LHCN-M2 (cell line): ENCODE data around the gene SRGN. TPM values are rescaled to one million over a fixed set of nuclear protein-coding genes. Genes with fewer than 3 reads are reported as not detected.
A peak's percentile ranks its signal among the peaks of the same experiment; 100 is the strongest.

Experiments
- DNase-seq: peaks from one replicate; pipeline ENCODE4 v3.0.0-alpha.2; 2012; ENCODE audit warnings: low read depth
- total RNA-seq: library from RNA; depleted of rRNA; stranded (reverse); fragments of >200 nt; gene quantifications from 2 replicates; pipeline ENCODE4 v1.2.3, GENCODE V29; 2014

SRGN gene
- total RNA-seq, 1 experiment from 2014 or later: 409 TPM

DNA sequence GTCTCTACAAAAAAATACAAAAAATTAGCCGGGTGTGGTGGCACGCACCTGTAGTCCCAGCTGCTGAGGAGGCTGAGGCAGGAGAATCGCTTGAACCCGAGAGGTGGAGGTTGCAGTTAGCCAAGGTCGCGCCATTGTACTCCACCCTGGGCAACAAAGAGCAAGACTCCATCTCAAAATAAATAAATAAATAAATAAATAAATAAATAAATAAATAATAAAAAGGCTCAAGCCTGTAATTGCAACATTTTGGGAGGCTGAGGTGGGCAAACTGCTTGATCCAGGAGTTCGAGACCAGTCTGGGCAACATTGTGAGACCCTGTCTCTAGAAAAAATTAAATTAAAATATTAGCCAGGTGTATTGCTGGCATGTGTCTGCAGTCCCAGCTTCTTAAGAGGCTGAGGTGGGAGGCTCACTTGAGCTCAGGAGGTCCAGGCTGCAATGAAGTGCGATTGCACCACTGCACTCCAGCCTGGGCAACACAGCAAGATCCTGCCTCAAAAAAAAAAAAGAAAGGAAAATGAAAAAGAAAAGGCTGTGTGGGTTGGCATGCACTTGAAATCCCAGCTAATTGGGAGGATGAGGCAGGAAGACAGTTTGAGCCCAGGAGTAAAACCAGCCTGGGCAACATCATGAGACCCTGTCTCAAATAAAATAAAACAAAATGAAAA is 27.6 kb upstream of the SRGN start:
- no peak for DNase-seq

DNA sequence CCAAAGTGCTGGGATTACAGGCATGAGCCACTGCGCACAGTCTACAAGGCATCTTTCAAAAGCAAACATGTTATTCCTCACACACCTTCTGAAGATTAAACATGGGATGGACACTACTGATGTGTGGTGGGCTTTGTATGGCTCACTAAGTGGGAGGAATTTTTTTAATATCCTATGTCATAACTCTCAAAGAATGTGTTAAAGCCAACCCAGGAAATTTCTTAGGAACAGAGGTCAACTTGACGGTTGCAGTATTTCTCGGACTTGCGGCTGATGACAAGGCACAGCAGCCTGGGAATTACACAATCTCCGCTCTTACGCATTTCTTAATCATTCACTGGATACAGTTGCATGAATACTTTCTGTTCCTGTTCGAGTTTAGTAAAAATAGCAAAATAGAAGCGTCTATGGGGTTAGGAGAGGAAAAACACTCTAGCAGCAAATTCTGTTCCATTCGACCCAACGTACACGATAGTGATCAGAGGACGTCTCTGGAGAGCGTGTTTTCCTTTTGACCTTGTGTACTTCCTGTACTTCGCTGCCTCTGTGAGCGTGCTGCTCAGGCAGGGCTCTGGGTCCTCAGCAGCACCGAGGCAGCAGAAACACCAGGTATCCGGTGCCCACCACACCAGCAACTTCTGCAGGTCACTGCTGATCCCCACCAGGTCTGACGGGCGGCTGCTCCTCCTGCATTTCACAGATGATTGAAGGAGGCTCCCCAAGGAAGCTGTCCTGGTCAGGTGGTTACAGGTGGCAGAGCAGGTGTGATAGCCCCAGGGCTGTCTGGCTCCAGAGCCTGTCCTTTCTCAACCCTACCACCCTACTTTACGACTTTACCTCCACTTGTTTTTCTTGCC is 26.4 kb upstream of the SRGN start:
- DNase-seq: peak; percentile 99

DNA sequence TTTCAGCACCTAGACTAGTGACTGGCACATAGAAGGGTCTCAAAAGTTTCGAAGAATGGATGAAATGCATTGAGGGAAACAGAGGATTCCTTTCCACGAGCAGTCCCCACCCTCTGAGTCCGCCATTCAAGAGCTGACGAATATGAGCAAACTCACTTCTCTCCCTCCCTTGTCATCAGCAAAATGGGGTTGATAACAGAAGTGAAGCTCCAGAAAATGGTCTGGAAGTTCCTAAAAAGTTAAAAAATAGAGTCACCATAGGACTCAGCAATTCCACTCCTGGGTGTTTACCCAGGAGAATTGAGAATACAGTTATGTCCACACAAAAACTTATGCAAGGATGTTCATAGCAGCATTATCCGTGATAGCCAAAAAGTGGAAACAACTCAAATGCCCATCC is 25.0 kb upstream of the SRGN start:
- no peak for DNase-seq

DNA sequence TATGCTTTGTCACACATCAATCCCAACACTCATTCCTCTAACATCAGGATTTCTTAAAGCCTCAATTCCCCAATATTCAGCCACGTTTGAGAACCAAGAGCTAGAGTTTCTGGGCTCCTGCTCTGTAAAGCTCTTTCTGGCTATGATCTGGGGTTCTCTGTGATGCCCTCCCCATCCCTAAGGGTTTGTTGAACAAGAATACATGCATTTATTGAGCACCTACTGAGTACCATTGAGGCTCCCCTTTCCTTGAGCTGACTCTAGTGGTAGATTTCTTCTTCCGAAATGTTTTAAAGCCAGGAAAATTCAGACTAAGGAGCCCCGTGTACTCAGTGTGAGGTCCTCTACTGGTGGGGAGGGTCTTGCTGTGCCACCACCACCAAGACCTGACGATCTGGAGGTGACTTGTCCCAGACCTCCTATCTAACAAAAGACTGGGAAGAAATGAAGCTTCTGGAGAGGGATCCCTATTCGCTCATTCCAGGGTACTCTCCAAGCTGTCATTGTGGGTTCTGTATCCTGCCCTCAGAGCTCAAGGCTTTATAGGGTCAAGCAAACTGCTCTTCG is 23.1 kb upstream of the SRGN start:
- DNase-seq: no peak

DNA sequence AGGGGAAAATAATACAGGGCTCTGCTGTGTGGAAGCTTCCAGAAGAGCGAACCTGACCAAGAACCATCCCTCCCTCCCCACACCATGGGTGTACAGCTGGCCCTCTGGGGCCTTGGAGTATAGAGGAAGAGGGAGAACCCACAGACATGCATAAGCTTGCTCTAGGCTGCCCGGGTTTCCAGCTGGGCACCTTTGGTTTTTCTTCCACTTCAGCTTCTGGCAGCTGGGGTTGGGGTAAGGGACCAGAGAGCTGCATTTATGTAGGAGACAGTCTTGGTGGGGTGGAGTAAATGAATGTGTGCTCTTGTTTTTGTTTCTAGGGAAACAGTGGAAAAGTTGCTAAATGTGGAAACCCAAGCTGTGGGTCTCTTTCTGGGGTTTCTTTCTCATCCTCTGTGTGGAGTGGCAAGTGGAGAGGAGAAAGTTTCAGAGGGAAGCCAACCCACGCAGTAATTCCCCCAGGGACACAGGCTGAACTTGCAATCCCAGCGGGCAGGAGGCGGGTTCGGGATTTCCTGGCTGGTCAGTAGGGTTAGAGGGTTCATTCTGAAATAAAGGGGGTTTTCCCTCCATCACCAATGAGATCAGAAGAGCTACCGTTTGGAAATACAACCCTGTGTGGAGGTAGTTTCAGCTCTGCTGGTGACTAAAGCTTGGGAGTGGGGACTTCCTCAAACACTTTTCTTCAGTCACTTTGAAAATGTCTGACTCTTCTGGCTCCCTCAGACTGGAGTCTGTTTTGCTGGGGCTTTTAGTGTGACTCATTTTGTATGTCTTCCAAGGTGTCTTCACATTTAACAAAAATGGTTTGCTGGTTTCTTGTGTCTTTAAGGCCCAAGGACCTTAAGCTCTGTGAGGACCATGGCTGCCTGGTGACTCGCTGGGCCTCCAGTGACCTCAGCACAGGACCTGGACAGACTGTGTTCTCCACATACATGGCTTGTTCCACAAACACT is 22.2 kb upstream of the SRGN start:
- DNase-seq: peak; percentile 62

DNA sequence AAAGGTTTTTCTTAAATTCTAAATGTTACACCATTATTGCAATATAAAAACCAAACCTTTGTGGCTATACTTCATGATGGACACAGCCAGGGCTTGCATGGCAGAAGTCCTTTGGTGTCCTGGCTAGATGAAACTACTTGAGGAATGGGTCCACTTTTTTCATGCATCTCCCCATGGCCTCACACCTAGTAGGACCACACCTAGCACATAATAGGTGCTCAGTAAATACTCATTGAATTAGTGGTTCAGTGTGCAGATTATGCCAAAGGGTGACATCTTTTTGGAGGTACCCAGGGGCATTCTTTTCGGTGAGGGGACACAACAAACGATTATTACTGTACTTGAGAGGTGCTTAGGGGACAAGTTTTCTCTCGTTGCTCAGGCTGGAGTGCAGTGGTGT is 20.7 kb upstream of the SRGN start:
- DNase-seq: no peak

DNA sequence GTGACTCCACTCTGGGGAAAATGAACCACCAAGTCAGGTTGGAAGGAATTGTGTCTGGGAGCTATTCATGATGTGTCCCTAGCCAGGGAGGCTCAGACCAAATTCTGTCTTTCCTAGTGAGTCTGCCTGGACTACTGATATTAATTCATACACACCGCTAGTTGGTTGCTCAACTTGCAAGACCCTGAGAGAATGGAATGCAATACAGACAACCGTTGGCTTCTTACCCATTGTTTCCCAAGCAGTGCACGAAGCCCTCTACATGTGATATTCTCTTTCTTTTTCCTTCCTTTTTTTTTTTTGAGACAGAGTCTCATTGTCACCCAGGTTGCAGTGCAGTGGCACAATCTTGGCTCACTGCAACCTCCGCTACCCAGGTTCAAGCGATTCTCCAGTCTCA is 19.4 kb upstream of the SRGN start:
- no peak for DNase-seq

DNA sequence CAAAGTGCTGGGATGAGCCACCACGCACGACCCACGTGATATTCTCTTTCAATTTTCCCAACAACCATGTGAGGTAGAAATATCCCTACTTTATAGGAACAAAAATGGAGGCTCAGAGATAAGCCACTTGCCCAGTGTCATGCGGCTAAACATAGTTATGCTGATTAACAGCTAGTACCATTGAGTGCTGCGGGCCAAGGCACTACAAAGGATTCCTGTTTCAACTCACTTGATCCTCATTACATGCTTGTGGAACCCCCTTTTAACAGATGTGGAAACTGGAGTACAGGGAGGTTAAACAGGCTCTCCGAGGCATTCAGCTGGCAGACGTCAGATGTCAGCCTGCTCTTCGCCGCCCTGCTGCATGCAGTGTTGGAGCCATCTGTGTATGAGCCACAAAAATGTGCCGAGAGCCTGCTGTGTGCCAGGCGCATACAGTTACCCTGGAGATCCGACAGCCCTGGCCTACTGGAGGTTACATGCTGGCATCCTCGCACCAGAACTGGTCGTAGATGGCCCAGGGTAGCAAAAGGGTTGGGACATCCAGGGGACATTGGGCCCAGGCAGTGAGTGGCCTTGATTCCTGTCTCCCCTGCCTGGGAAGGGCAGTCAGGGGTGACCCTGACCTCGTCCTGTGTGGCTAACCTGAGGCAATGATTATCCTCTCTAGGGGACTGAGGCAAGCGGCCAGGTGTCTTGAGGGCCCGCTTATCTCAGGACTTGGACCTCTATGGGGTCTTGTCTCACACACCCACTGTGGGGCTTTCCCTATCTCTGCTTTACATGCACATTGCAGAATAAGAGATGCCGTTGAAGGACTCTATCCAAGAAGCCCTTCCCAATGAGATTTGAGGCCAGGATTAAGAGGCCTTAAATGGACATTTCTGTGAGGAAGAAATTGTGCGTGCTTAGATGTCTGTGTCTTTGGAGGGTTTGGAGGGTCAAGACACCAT is 18.5 kb upstream of the SRGN start:
- no peak for DNase-seq

DNA sequence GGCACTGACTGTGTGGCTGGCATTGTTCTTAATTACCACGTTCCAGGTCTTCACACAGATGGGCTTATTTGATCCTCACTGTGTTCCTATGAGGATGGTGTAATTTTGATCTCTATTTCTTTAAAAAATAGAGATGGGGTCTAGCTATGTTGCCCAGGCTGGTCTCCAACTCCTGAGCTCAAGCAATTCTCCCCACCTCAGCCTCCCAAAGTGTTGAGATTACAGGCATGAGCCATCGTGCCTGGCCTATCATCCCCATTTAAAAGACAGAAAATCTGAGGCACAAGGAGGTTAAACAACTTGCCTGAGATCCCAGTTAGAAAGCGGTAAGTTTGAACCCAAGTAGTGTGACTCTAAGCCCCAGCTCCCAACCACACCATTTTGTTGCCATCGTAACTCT is 17.0 kb upstream of the SRGN start:
- no peak for DNase-seq

DNA sequence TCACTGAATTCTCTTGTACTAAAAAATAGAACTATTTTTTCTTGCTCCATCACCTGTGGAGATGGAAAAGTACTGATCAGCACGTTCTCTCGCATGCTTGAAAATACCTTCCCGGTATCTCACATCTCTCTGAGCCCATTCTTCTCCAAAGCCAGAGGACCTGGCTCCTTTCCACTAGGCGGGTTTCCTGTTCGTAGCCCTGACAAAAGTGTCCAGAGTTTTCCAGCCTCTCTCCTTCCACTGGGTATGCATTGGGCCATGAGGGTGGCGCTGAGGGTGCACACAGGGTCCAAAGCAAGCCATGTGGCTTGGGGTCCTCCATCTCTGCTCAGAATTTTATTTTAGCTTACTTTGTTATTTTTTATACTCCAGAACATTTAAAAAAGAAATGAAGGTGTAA is 16.3 kb upstream of the SRGN start:
- no peak for DNase-seq

DNA sequence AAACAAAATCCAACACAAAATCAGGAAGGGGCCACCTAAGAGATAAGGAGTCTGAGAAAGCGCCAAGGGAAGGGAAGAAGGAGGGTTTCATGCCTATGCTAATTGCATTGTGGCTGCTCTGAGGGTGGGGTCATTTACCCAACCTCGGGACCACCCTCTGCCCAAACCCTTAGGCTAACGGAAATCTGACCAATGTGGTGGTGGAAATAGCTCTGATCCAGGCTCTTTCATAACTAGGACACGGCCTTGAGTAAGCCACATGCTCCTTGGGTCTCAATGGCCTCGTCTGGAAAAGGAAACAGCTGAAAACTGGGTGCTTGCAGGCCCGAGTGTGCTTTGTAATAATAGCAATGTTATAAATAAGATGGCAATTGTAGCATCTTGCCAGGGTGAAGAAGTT is 14.9 kb upstream of the SRGN start:
- DNase-seq: no peak

DNA sequence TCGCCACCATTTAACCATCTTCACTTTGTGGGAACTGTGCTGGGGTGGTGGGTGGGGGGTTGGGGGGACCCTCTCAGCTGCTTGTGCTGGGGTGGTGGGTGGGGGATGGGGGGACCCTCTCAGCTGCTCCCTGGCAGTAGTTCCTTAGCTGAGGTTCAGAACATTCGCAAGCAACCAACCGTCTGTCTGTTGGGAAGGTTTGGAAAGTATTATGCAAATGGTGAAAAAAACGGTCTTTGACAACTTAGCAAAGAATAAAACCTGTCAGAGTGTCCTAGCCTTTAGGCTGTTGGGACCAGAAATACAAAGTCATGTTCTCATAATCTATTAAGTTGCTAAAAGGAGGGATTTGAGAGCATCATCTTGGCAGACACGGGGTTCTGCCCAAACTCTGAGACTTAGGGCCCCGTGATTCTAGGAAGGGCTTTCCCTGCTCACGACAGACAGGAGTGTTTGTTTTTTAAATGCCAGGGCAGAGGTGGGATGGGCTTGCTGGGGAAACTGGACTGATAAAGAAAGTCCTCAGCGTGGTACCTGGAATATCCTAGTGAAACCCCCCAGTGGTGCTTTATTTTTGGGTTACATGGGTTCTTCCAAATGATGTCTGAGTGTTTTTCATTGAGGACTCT is 14.1 kb upstream of the SRGN start:
- no peak for DNase-seq

DNA sequence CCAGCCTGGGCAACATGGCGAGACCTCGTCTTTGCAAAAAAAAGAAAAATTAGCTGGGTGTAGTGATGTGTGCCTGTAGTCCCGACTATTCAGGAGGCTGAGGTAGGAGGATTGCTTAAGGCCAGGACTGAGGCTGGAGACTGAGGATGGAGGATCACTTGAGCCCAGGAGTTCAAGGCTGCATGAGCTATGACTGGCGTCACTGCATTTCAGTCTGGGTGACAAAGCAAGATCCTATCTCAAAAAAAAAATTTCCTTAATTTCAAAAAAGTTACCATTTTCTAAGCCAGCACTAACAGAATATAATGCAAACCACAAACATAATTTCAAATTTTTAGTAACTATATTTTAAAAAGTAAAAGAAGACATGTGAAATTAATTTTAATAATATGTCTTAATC is 13.4 kb upstream of the SRGN start:
- DNase-seq: no peak

DNA sequence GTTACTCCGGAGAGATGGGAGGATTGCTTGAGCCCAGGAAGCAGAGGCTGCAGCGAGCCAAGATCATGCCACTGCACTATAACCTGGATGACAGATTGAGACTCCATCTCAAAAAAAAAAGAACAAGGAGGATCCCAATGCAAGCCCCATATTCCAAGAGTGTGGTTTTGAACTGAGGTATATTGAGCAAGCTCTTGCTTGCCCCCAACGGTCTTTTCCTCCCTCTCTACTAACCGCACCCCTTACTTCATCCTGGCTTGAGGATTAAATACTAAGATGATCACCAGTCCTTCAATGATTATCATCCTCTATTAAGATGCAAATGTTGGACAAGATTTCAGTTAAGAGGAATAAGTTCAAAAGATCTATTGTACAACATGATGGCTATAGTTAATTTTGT is 12.5 kb upstream of the SRGN start:
- DNase-seq: no peak

DNA sequence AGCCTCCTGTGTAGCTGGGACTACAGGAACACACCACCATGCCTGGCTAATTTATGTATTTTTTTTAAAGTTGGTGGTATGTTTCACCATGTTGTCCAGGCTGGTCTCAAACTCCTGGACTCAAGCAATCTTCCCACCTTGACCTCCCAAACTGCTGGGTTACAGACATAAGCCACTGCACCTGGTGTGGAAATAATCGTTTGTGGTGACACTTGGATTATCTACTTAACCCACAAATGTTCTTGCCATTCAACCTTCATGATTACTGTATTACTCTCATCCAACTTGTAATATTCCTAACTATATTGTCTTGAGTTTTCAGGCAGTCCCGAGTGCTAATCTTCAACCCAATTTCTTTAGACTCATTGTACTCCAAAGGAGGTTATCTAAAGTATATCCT is 9.6 kb upstream of the SRGN start:
- DNase-seq: peak; percentile 57

DNA sequence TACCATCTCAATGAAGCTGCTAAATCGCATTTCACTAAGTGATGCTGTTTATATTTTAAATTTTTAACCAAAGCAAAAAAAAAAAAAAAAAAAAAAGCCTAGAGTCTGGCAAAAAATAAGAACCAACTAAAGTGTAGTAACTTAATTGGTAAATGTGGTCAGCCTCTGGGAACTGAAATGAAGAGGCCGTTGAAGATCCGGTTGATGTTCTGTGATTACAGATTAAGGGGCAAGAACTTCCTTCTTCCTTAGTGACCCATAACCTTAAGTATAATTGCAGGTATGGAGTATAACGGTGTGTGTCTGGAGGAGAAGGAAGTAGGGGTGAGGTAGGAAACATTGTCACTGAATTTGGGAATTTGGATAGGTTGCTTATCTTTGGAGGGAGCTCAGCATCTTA is 7.7 kb upstream of the SRGN start:
- no peak for DNase-seq

DNA sequence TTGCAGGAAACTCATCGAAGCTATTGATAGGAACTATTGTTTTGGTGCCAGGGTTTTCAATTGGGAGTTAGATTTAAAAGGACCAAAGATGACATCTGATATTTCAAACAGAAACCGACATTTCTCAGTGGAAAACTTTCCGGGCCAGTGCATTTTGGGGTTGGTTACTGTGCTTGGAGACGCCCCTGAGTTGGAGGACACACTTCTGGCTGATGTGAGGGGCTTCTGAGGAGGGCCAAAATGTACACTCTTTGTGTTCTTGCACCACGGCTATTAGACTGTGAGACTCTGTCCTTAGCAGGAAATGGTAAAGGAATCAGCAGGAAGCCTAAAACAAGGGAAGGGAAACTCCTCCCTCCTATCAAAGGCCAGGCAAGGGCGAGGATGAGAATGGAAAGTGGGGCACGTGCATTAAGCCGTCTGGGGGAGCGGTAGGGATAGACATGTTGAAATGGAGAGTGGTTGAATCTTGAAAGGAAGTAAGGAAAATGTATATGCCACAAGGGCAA is 1.8 kb upstream of the SRGN start:
- DNase-seq: no peak

DNA sequence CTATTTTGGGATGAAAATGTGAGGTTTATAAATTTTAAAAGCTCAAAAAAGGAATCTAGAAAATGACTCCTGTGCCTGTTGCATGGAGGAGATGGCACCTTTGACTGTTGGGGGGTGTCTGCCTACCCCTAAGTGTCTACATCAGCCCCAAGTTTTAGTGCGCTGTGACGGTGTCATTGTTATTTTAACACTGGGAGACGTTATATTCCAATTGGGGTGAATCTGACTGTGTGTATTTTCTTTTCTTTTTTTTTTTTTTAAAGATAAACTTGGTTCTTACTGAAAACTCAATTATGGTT is 517 bp downstream of the SRGN start:
- DNase-seq: no peak

DNA sequence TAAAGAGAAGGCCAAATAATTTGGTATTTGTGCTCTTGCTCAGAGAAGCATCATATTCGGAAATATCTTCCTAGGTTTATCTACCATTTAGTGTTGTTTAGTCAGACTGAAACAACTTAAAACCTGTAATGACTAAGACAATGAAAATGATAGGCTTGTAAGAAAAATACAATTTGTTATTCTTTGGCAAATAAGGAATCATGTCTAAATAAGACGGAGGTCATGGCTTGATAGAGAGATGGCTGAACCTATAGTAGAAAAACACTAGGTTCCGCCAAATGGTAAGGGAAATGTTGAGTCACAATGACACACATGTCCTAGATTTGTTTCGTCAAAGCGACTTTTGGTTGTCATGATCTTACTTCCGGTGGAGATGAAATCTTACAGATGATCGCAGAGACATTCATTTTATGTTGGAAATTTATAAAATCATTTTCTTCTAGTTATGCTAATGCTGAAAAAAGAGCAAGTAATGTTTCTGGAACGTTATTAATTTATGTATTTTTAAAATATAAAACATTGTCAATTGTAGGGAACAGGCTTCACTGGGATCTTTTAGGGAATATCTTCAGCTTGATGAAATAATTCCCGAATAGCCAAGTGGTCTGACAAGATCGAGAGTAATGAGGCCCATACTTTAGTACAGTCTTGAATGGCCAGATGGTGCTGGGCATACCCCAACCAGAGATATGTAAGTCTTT is 1.0 kb downstream of the SRGN start:
- peak; percentile 73 for DNase-seq
